GM23248 (cell line): Measurements from ENCODE around the gene MPDZ. TPM values are rescaled to one million over a fixed set of nuclear protein-coding genes. Genes with fewer than 3 reads are reported as not detected.

Source experiments
- DNase-seq: peaks from one replicate; pipeline ENCODE4 v3.0.0-alpha.2; 2015
- H2AFZ ChIP-seq: fragments of 200-600 bp; sonication (generic); 2 replicates; pipeline ENCODE4 v1.6.1; 2016; ENCODE audit warnings: antibody characterized with exemption
- H3F3A ChIP-seq: fragments of 200-600 bp; sonication (generic); 2 replicates; pipeline ENCODE4 v1.6.1; 2016; ENCODE audit warnings: mild to moderate bottlenecking, antibody characterized with exemption, mixed run types; ENCODE audit not compliant: insufficient read depth
- H3K27ac ChIP-seq: fragments of 200-600 bp; sonication (generic); 2 replicates; pipeline ENCODE4 v1.5.1; 2016; ENCODE audit warnings: mild to moderate bottlenecking
- H3K27me3 ChIP-seq: fragments of 200-600 bp; sonication (generic); replicated peaks from 2 replicates; pipeline ENCODE4 v1.6.1; 2016; ENCODE audit warnings: mild to moderate bottlenecking; ENCODE audit not compliant: insufficient read depth
- H3K36me3 ChIP-seq: fragments of 200-600 bp; sonication (generic); 2 replicates; pipeline ENCODE4 v1.6.1; 2016; ENCODE audit warnings: low read depth, mild to moderate bottlenecking
- H3K4me1 ChIP-seq: fragments of 200-600 bp; sonication (generic); 2 replicates; pipeline ENCODE4 v1.6.1; 2016; ENCODE audit warnings: mild to moderate bottlenecking; ENCODE audit not compliant: insufficient read depth
- H3K4me2 ChIP-seq: fragments of 200-600 bp; sonication (generic); one replicate; pipeline ENCODE4 v1.6.1; 2016; ENCODE audit warnings: mild to moderate bottlenecking; ENCODE audit not compliant: unreplicated experiment
- H3K4me3 ChIP-seq: fragments of 200-600 bp; sonication (generic); 2 replicates; pipeline ENCODE4 v1.5.1; 2016; ENCODE audit warnings: mild to moderate bottlenecking
- H3K79me2 ChIP-seq: fragments of 200-600 bp; sonication (generic); 2 replicates; pipeline ENCODE4 v1.6.1; 2016; ENCODE audit warnings: mild to moderate bottlenecking; ENCODE audit not compliant: insufficient read depth
- H3K9ac ChIP-seq: fragments of 200-600 bp; sonication (generic); 2 replicates; pipeline ENCODE4 v1.6.1; 2016; ENCODE audit warnings: mild to moderate bottlenecking
- H3K9me2 ChIP-seq: fragments of 200-600 bp; sonication (generic); 2 replicates; pipeline ENCODE4 v1.6.1; 2016; ENCODE audit warnings: mixed run types, mild to moderate bottlenecking, moderate library complexity; ENCODE audit not compliant: insufficient read depth
- H3K9me3 ChIP-seq: fragments of 200-600 bp; sonication (generic); one replicate; pipeline ENCODE4 v1.6.1; 2017; ENCODE audit warnings: low read depth
- H4K20me1 ChIP-seq: fragments of 200-600 bp; sonication (generic); 2 replicates; pipeline ENCODE4 v1.6.0; 2016; ENCODE audit not compliant: insufficient read depth
- EZH2 ChIP-seq: fragments of 200-600 bp; sonication (generic); IDR thresholded peaks from 2 replicates; pipeline ENCODE4 v1.6.1; 2018; ENCODE audit warnings: antibody characterized with exemption, mild to moderate bottlenecking; ENCODE audit not compliant: insufficient read depth, poor library complexity, severe bottlenecking
- EZH2phosphoT487 ChIP-seq: fragments of 200-600 bp; sonication (generic); IDR thresholded peaks from 2 replicates; pipeline ENCODE4 v1.6.1; 2018; ENCODE audit warnings: antibody characterized with exemption, moderate library complexity, mild to moderate bottlenecking, low read depth; ENCODE audit not compliant: insufficient read depth
- WGBS, 2 experiments: methylation state at CpG; one replicate each; pipeline ENCODE4 v1.1.6; 2015 to 2017; ENCODE audit warnings: low lambda C conversion rate in 2 of 2, low coverage in 1 of 2; ENCODE audit errors: missing lambda C conversion rate in 2 of 2; 5-methylcytosine and 5-hydroxymethylcytosine counted together
- in situ Hi-C: fragments of 300-500 bp; cut with MboI; formaldehyde crosslinking; loops from 2 replicates; pipeline ENCODE4 v1.15.0; 2020
- polyA plus RNA-seq: library from polyadenylated mRNA; unstranded; fragments of >200 nt; fragmentation: Nextera tagmentation; extraction: Ambion mirVana; gene quantifications from 2 replicates; pipeline ENCODE4 v1.2.1, GENCODE V29; 2016
- total RNA-seq: library from RNA; depleted of rRNA; stranded (reverse); fragments of >200 nt; shearing (Covaris generic); gene quantifications from 2 replicates; pipeline ENCODE4 v1.2.3, GENCODE V29; 2014

Gene MPDZ
- total and polyA plus RNA-seq, 2 experiments from 2014 or later = 17.2 to 31.9 TPM

GRCh38 chr9:13220837-13221236 lies 58.7 kb downstream of the MPDZ start:
- Histone ChIP-seq H3K79me2 (no peaks in the 10 kb centered on the region), H3K9ac (no peak overlapping the region), H3K9me3 (no peaks in the 10 kb centered on the region), H3K4me2 (no peak overlapping the region), H3K4me1 (no peaks in the 10 kb centered on the region), H3K27ac (no peak overlapping the region), H4K20me1 (no peaks in the 10 kb centered on the region), H3K4me3 (no peak overlapping the region), H3K27me3 (no peaks in the 10 kb centered on the region), H3K36me3 (peaks cover 23% of the 10 kb centered on the region), H3K9me2 (no peaks in the 10 kb centered on the region), H2AFZ (no peak overlapping the region), H3F3A (no peaks in the 10 kb centered on the region)
- no peak for DNase-seq
- no peak for TF ChIP-seq EZH2phosphoT487
- TF ChIP-seq EZH2 = no peak
- in situ Hi-C loops = no loop called here
- WGBS, 2 experiments = 93 to 100% methylated on average over 1 of the region's 1 CpG

- no peak overlapping the region for H3K27ac ChIP-seq
- H3K36me3 ChIP-seq = peaks cover 20% of the 10 kb centered on the region
Measured at GRCh38 chr9:13215791-13216554, 63.5 kb downstream of the MPDZ start.

GRCh38 chr9:13213998-13214397 lies 65.5 kb downstream of the MPDZ start:
- H3K9me2 ChIP-seq = no peaks in the 10 kb centered on the region
- in situ Hi-C loops = no loop called here

More at GRCh38 chr9:13215791-13216554, 63.5 kb downstream of the MPDZ start:
- Histone ChIP-seq H3K4me2 (no peak overlapping the region), H3K9me3 (no peaks in the 10 kb centered on the region), H3K27me3 (no peaks in the 10 kb centered on the region), H2AFZ (no peak overlapping the region), H3F3A (no peaks in the 10 kb centered on the region), H3K9me2 (no peaks in the 10 kb centered on the region), H4K20me1 (no peaks in the 10 kb centered on the region), H3K4me3 (no peak overlapping the region), H3K9ac (no peak overlapping the region), H3K79me2 (no peaks in the 10 kb centered on the region), H3K4me1 (no peaks in the 10 kb centered on the region)
- TF ChIP-seq EZH2phosphoT487 (no peak), EZH2 (no peak)
- 71% methylated on average over 5 of the region's 5 CpGs for WGBS, 2 experiments
- no peak for DNase-seq
- in situ Hi-C loops = no loop called here

GRCh38 chr9:13213337-13213736 lies 66.2 kb downstream of the MPDZ start:
- in situ Hi-C loops = no loop called here
- WGBS, 2 experiments = 93 to 100% methylated on average over 1 of the region's 1 CpG
- no peak for TF ChIP-seq EZH2
- TF ChIP-seq EZH2phosphoT487 = no peak

More at GRCh38 chr9:13213998-13214397, 65.5 kb downstream of the MPDZ start:
- H3K9me3 ChIP-seq = no peaks in the 10 kb centered on the region
- no peaks in the 10 kb centered on the region for H3F3A ChIP-seq
- no peaks in the 10 kb centered on the region for H3K4me1 ChIP-seq
- H3K4me2 ChIP-seq = no peak overlapping the region
- no peaks in the 10 kb centered on the region for H3K79me2 ChIP-seq
- TF ChIP-seq EZH2 (no peak), EZH2phosphoT487 (no peak)
- no peak overlapping the region for H2AFZ ChIP-seq
- no peak for DNase-seq
- 98% methylated on average over 2 of the region's 2 CpGs for WGBS, 2 experiments
- no peak overlapping the region for H3K4me3 ChIP-seq
- peaks cover 8% of the 10 kb centered on the region for H3K36me3 ChIP-seq
- H4K20me1 ChIP-seq = no peaks in the 10 kb centered on the region
- no peaks in the 10 kb centered on the region for H3K27me3 ChIP-seq
- H3K27ac ChIP-seq = no peak overlapping the region
- H3K9ac ChIP-seq = no peak overlapping the region

More at GRCh38 chr9:13213337-13213736, 66.2 kb downstream of the MPDZ start:
- H3K27me3 ChIP-seq = no peaks in the 10 kb centered on the region
- H3K4me2 ChIP-seq = no peak overlapping the region
- peak; percentile 51 for DNase-seq
- no peak overlapping the region for H3K9ac ChIP-seq
- H3K27ac ChIP-seq = no peak overlapping the region
- H3K36me3 ChIP-seq = peaks cover 3% of the 10 kb centered on the region
- H3K4me1 ChIP-seq = no peaks in the 10 kb centered on the region
- H2AFZ ChIP-seq = no peak overlapping the region
- H4K20me1 ChIP-seq = no peaks in the 10 kb centered on the region
- H3K79me2 ChIP-seq = no peaks in the 10 kb centered on the region
- no peak overlapping the region for H3K4me3 ChIP-seq
- H3K9me3 ChIP-seq = no peaks in the 10 kb centered on the region
- no peaks in the 10 kb centered on the region for H3K9me2 ChIP-seq
- no peaks in the 10 kb centered on the region for H3F3A ChIP-seq
